ENCODE measurements around the gene APEX2. TPM values are rescaled to one million over a fixed set of nuclear protein-coding genes. Genes with fewer than 3 reads are reported as not detected.

The APEX2 gene
- total RNA-seq, 1 experiment from 2014 or later: 14.0 TPM

DNA sequence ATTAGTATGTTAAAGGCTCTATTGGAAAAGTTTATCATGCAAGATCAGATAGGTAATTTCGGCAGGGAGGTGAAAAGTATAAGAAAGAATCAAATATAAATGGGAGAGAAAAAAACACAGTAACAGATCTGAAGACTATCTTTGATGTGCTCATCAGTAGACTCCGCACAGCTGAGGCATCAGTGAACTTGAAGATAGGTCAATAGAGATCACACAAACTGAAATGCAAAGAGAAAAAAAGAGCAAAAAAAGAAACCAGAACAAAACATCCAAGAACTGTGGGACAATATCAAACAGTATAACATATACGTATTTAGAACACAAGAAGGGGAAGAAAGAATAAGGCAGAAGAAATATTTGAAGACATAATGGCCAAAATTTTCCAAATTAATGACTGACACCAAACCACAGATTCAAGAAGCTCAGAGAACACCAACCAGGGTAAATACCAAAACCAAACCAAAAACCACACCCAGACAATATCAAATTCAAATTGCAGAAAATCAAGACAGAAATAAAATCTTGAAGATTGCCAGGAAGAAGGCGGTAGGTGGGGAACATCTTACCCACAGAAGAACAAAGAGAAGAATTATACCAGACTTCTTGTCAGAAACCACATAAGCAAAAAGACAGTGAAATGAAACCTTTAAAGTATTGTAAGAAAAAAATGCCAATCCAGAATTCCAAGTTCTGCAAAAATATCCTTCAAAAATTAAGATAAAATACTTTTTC lies 35.2 kb upstream of the APEX2 start:
- ChIA-PET CTCF (interaction anchor here (0.7 kb wide), 1 partner anchor 1975 kb away, joined by 3 read pairs; no protein-coding TSS in a partner anchor), POLR2A (no interaction called here)
- Mint-ChIP-seq H3K27ac (ENCODE audit: low read depth, unreplicated experiment) (no peak overlapping the region), H3K9me3 (ENCODE audit: unreplicated experiment) (peaks cover 8% of the 10 kb centered on the region), H3K36me3 (ENCODE audit: insufficient read depth, unreplicated experiment) (no peaks in the 10 kb centered on the region), H3K4me3 (ENCODE audit: unreplicated experiment) (no peak overlapping the region), H3K4me1 (ENCODE audit: insufficient read depth, unreplicated experiment) (no peaks in the 10 kb centered on the region), H3K27me3 (ENCODE audit: insufficient read depth, unreplicated experiment) (peaks cover 43% of the 10 kb centered on the region)
- TF ChIP-seq, protein P1, sequence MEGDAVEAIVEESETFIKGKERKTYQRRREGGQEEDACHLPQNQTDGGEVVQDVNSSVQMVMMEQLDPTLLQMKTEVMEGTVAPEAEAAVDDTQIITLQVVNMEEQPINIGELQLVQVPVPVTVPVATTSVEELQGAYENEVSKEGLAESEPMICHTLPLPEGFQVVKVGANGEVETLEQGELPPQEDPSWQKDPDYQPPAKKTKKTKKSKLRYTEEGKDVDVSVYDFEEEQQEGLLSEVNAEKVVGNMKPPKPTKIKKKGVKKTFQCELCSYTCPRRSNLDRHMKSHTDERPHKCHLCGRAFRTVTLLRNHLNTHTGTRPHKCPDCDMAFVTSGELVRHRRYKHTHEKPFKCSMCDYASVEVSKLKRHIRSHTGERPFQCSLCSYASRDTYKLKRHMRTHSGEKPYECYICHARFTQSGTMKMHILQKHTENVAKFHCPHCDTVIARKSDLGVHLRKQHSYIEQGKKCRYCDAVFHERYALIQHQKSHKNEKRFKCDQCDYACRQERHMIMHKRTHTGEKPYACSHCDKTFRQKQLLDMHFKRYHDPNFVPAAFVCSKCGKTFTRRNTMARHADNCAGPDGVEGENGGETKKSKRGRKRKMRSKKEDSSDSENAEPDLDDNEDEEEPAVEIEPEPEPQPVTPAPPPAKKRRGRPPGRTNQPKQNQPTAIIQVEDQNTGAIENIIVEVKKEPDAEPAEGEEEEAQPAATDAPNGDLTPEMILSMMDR (IDR thresholded peaks at IDR 0.05; ENCODE audit: unreplicated experiment): no peak
- no TSS peak for BruUV-seq (replicated peaks)
- intact Hi-C loops (cut with micrococcal nuclease): no loop called here
- DNase-seq (ENCODE audit: unreplicated experiment): no peak

DNA sequence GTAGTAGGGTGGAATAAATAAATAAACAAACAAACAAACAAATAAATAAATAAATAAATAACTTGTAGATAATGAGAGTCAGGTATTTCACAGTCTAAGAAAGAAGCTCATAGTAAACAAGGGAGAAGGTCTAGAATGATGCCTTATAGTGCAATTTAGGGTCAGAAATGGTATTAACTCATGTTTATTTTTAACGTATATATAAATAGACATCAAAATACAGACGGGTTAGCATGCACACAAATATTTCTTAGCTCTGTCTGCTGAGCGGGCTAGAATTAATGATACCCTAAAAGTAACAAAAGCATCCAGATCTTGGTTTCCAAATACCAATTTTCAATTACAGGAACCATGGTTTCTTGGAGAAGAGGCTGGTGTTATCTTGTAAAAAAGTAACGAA lies 22.8 kb upstream of the APEX2 start:
- TF ChIP-seq, protein P1 (IDR thresholded peaks at IDR 0.05; ENCODE audit: unreplicated experiment): no peak
- Mint-ChIP-seq H3K36me3 (ENCODE audit: insufficient read depth, unreplicated experiment) (no peaks in the 10 kb centered on the region), H3K27me3 (ENCODE audit: insufficient read depth, unreplicated experiment) (peaks cover 48% of the 10 kb centered on the region), H3K9me3 (ENCODE audit: unreplicated experiment) (no peaks in the 10 kb centered on the region), H3K4me1 (ENCODE audit: insufficient read depth, unreplicated experiment) (no peaks in the 10 kb centered on the region), H3K4me3 (ENCODE audit: unreplicated experiment) (no peak overlapping the region), H3K27ac (ENCODE audit: low read depth, unreplicated experiment) (no peak overlapping the region)
- DNase-seq (ENCODE audit: unreplicated experiment): no peak
- intact Hi-C loops (cut with micrococcal nuclease): no loop called here
- POLR2A ChIA-PET: no interaction called here
- no TSS peak for BruUV-seq (replicated peaks)
- CTCF ChIA-PET: no interaction called here

DNA sequence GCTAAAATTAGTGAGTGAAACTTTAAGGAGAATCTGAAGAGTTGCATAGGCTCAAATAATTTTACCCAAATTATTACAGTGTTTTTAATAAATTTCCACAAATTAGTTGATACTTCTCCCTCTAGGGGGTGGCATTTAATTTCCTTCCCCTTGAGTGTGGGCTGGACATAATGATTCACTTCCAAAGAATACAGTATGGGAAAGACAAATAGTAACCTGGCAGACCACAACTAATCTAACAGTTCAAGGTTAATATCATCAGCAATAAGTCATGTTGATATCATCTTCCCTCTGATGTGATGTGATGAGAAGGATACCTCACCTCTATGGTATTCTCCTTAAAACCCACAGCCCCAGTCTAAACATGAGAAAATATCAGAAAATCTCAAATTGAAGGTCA lies 21.7 kb upstream of the APEX2 start:
- no TSS peak for BruUV-seq (replicated peaks)
- POLR2A ChIA-PET: no interaction called here

DNA sequence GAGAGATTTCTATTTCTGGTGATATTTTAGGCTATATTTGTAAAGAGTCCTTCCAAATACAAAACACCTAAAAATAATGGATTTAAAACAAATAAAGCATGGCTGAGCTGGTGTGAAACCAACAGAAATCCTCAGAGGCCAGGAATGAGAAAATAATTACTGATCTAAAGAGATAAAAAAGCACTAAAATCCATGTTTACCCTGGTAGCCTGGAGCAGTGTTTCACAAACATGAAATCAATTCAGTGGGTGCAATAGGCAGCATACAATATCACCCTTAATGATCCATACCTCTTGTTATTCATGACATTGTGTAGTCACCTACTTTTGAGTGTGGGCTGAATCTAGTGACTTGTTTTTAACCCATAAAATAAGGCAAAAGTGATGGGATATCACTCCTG lies 20.7 kb upstream of the APEX2 start:
- H3K27me3 Mint-ChIP-seq (ENCODE audit: insufficient read depth, unreplicated experiment): peaks cover 61% of the 10 kb centered on the region
- no peak for DNase-seq (ENCODE audit: unreplicated experiment)
- no peak overlapping the region for H3K27ac Mint-ChIP-seq (ENCODE audit: low read depth, unreplicated experiment)
- BruUV-seq (replicated peaks): no TSS peak
- CTCF ChIA-PET: no interaction called here
- TF ChIP-seq, protein P1 (IDR thresholded peaks at IDR 0.05; ENCODE audit: unreplicated experiment): no peak
- no peaks in the 10 kb centered on the region for H3K4me1 Mint-ChIP-seq (ENCODE audit: insufficient read depth, unreplicated experiment)
- POLR2A ChIA-PET: no interaction called here
- intact Hi-C loops (cut with micrococcal nuclease): no loop called here
- no peaks in the 10 kb centered on the region for H3K9me3 Mint-ChIP-seq (ENCODE audit: unreplicated experiment)
- no peak overlapping the region for H3K4me3 Mint-ChIP-seq (ENCODE audit: unreplicated experiment)
- no peaks in the 10 kb centered on the region for H3K36me3 Mint-ChIP-seq (ENCODE audit: insufficient read depth, unreplicated experiment)

More for the DNA sequence above, 21.7 kb upstream of the APEX2 start:
- no peaks in the 10 kb centered on the region for H3K36me3 Mint-ChIP-seq (ENCODE audit: insufficient read depth, unreplicated experiment)
- H3K4me3 Mint-ChIP-seq (ENCODE audit: unreplicated experiment): no peak overlapping the region
- H3K27ac Mint-ChIP-seq (ENCODE audit: low read depth, unreplicated experiment): no peak overlapping the region
- CTCF ChIA-PET: no interaction called here
- no peak for DNase-seq (ENCODE audit: unreplicated experiment)
- H3K27me3 Mint-ChIP-seq (ENCODE audit: insufficient read depth, unreplicated experiment): peaks cover 51% of the 10 kb centered on the region
- no peaks in the 10 kb centered on the region for H3K4me1 Mint-ChIP-seq (ENCODE audit: insufficient read depth, unreplicated experiment)
- TF ChIP-seq, protein P1 (IDR thresholded peaks at IDR 0.05; ENCODE audit: unreplicated experiment): no peak
- intact Hi-C loops (cut with micrococcal nuclease): no loop called here
- no peaks in the 10 kb centered on the region for H3K9me3 Mint-ChIP-seq (ENCODE audit: unreplicated experiment)
